ENCODE results near the gene PLCB2.

PLCB2 gene

GRCh38 chr15:40307421-40308211, at the start of gene PLCB2:
TSS of gene PLCB2 (minus strand) at chr15:40307935. CDS start at chr15:40307672, 263 bp downstream.
- DNase-seq = no peak

- DNase-seq = no peak
Measured at GRCh38 chr15:40357246-40357645, 49.5 kb upstream of the PLCB2 start.

GRCh38 chr15:40355976-40356585, 48.3 kb upstream of the PLCB2 start:
- no peak for DNase-seq

- DNase-seq = no peak
Measured at GRCh38 chr15:40354408-40355171, 46.9 kb upstream of the PLCB2 start.

- no peak for DNase-seq
Measured at GRCh38 chr15:40353697-40354096, 46.0 kb upstream of the PLCB2 start.

GRCh38 chr15:40352281-40352901, 44.7 kb upstream of the PLCB2 start:
- no peak for DNase-seq

- DNase-seq = no peak
Measured at GRCh38 chr15:40349163-40349562, 41.4 kb upstream of the PLCB2 start.

- DNase-seq = no peak
Measured at GRCh38 chr15:40348474-40348870, 40.7 kb upstream of the PLCB2 start.

GRCh38 chr15:40347559-40348473, 40.1 kb upstream of the PLCB2 start:
- no peak for DNase-seq

- no peak for DNase-seq
Measured at GRCh38 chr15:40346579-40347558, 39.1 kb upstream of the PLCB2 start.

- no peak for DNase-seq
Measured at GRCh38 chr15:40345867-40346578, 38.3 kb upstream of the PLCB2 start.

- DNase-seq = no peak
Measured at GRCh38 chr15:40345225-40345866, 37.6 kb upstream of the PLCB2 start.

- DNase-seq = no peak
Measured at GRCh38 chr15:40344631-40345120, 36.9 kb upstream of the PLCB2 start.

- no peak for DNase-seq
Measured at GRCh38 chr15:40344217-40344616, 36.5 kb upstream of the PLCB2 start.

- DNase-seq = no peak
Measured at GRCh38 chr15:40343512-40343911, 35.8 kb upstream of the PLCB2 start.

- DNase-seq = no peak
Measured at GRCh38 chr15:40342416-40343320, 34.9 kb upstream of the PLCB2 start.

- DNase-seq = no peak
Measured at GRCh38 chr15:40340740-40341400, 33.1 kb upstream of the PLCB2 start, which contains the start of gene CCDC9B. TSS of gene CCDC9B (minus strand) at chr15:40340939. CDS start at chr15:40340819, 120 bp downstream.
